Heart right ventricle (tissue), 16 donors: Measurements from ENCODE around the gene CCL18. TPM values are rescaled to one million over a fixed set of nuclear protein-coding genes. Genes with fewer than 3 reads are reported as not detected.

ENCODE experiments used
- ATAC-seq, 8 donors: fragments of 200-7000 bp; cut with Tn5 transposase; one replicate each; pipeline ENCODE4 v1.9.1; 2020; ENCODE audit warnings: mild to moderate bottlenecking in 8 of 8, moderate library complexity in 8 of 8, moderate number of reproducible peaks in 1 of 8
- DNase-seq, 2 donors: peaks; one replicate each; pipeline ENCODE4 v3.0.0-alpha.2; 2020
- H3K27ac ChIP-seq, 10 donors: fragments of 200-600 bp; sonication (generic) in 2 of 10; one replicate each; pipeline versions ENCODE4 v1.5.0 to v1.8.0; 2020 to 2022; ENCODE audit warnings: mild to moderate bottlenecking in 3 of 10
- H3K27me3 ChIP-seq, 7 donors: fragments of 200-600 bp; one replicate each; pipeline ENCODE4 v1.8.0; 2021 to 2022; ENCODE audit warnings: mild to moderate bottlenecking in 2 of 7
- H3K36me3 ChIP-seq, 9 donors: fragments of 200-600 bp; sonication (generic) in 1 of 9; one replicate each; pipeline versions ENCODE4 v1.5.0 to v1.8.0; 2020 to 2022; ENCODE audit warnings: mild to moderate bottlenecking in 2 of 9
- H3K4me1 ChIP-seq, 9 donors: fragments of 200-600 bp; sonication (generic) in 1 of 9; one replicate each; pipeline versions ENCODE4 v1.5.0 to v1.8.0; 2020 to 2022; ENCODE audit warnings: mild to moderate bottlenecking in 4 of 9
- H3K4me3 ChIP-seq, 10 donors: fragments of 200-600 bp; sonication (generic) in 2 of 10; one replicate each; pipeline versions ENCODE4 v1.5.0 to v1.8.0; 2020 to 2022; ENCODE audit warnings: mild to moderate bottlenecking in 7 of 10, moderate library complexity in 2 of 10
- H3K9me3 ChIP-seq, 11 donors: fragments of 200-600 bp in 10 of 11; sonication (generic) in 2 of 11; one replicate each; pipeline versions ENCODE4 v1.5.0 to v1.8.0; 2013 to 2022; ENCODE audit warnings: mild to moderate bottlenecking in 2 of 11, control low read depth in 1 of 11, moderate library complexity in 1 of 11
- CTCF ChIP-seq, 9 donors: fragments of 200-600 bp; sonication (generic) in 2 of 9; IDR thresholded peaks; one replicate each; pipeline versions ENCODE4 v1.5.0 to v1.8.0; 2021 to 2022; ENCODE audit warnings: antibody characterized with exemption in 9 of 9, mild to moderate bottlenecking in 5 of 9, moderate library complexity in 1 of 9
- WGBS, 2 donors: extraction: QIAGEN DNeasy Blood & Tissue Kit; methylation state at CpG; one replicate each; pipeline ENCODE4 v1.1.7; 2013; ENCODE audit warnings: inconsistent platforms in 1 of 2; 5-methylcytosine and 5-hydroxymethylcytosine counted together
- intact Hi-C, 10 donors: fragments of 100-400 bp; cut with DNase I; formaldehyde crosslinking; loops; one replicate each; pipeline versions ENCODE4 v1.11.1 to v1.14.2; 2022
- polyA plus RNA-seq, 2 donors: library from polyadenylated mRNA; stranded (reverse); fragments of 200-250 nt; gene quantifications; one replicate each; pipeline ENCODE4 v1.2.3, GENCODE V29; 2013
- total RNA-seq, 10 donors: library from RNA; stranded (reverse); fragmentation: NEBNext Ultra II Directional in 3 of 10; extraction: Animal tissue kit (Norgen Biotek cat#: 25700) in 3 of 10; gene quantifications; one replicate each; pipeline versions ENCODE4 v1.2.1 to v1.2.4, GENCODE V29; 2021 to 2023
- donor health status: Arrhythmogenic right ventricular cardiomyopathy.
- donor health status: ischemic (EF 13 %, LVEDD 7.1; RV severe dilation, severe dysfunction).
- donor health status: healthy with polysubstance abuse.
- donor health status: DM: no; HTN: yes; CAD: no.
- donor health status: DM: no; HTN: no; CAD: no.
- donor health status: ischemic (EF 25% LVEDD 6.9; RV normal size, moderate dysfunction).
- donor health status: ischemic (EF 25% LVEDD 5.7; RV mildly dilated, moderate dysfunction).
- donor health status: healthy.
- donor health status: DM: yes; HTN: yes; CAD: no.
- donor health status: Ischemic cardiomyopathy.
- donor health status: ischemic (EF 35%, LVEDD 5.7; RV mildly dilated, moderate dysfunction).
- donor health status: nonischemic (EF 11% LVEDD 7.7; RV severe dilation, severe dysfunction).
- donor health status: DM: yes; HTN: yes; CAD: no.
- donor health status: PGD.
- donor health status: ischemic (EF 29% LVEDD 5.4; RV normal size, mild dysfunction).
- donor health status: nonischemic (EF 23%, LVEDD 6.1; RV moderate dilation, normal function).

Gene CCL18
- total and polyA plus RNA-seq, 12 donors: 0.83 to 21.0 (median 1.7) TPM; not detected in 1

DNA sequence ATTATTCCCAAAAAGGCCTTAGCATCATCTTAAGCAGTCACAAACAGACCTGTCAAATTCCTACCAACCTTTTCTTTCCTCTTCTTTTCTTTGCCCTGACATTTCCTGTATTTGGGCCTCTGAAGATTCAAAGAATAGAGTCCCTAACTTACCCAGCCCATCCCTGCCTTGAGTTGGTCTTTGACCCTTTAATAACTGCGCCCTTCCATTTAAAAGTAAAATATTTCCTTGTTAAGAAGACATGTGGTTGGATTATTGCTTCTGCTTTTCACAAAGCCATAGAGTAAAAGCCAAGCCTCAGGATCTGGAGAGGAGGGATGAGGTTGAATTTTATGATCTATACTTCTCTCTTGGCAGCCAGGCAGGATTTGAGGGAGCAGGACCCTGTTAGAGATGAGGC is 33.1 kb upstream of the CCL18 start:
- ATAC-seq: no peak
- Histone ChIP-seq H3K4me1 (peaks cover 0 to 12% (median 0%) of the 10 kb centered on the region in 9 donors), H3K27me3 (peaks cover 0 to 30% (median 6%) of the 10 kb centered on the region in 7 donors), H3K27ac (no peak overlapping the region), H3K9me3 (no peaks in the 10 kb centered on the region), H3K4me3 (no peak overlapping the region), H3K36me3 (no peaks in the 10 kb centered on the region)
- intact Hi-C loops: no loop called here
- TF ChIP-seq CTCF (IDR thresholded peaks at IDR 0.05): no peak
- 88 to 97% methylated on average over 1 of the region's 1 CpG for WGBS, 2 donors
- DNase-seq: no peak

DNA sequence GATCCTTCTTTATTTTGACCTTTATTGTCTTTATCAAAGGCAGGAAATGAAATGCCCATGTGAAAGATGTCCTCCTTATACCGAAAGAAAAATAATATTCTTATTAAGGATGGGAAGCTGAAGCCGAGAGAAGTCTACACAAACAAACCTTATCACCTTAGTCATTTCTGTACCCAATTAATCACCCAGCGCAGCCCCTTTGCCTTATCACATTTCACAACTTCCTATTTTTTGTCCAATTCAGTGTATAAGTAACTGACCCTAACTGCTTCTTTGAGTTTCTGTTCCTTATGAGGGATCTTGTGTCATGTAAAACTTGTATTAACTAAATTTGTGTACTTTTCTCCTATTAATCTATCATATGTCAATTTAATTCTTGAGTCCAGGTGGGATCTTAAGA is 29.9 kb upstream of the CCL18 start:
- Histone ChIP-seq H3K27ac (no peak overlapping the region), H3K27me3 (peaks cover 0 to 19% (median 6%) of the 10 kb centered on the region in 7 donors), H3K36me3 (no peaks in the 10 kb centered on the region), H3K9me3 (no peaks in the 10 kb centered on the region), H3K4me1 (peaks cover 0 to 18% (median 0%) of the 10 kb centered on the region in 9 donors), H3K4me3 (no peak overlapping the region)
- intact Hi-C loops: no loop called here
- no peak for ATAC-seq
- WGBS, 2 donors: 51 to 53% methylated on average over 3 of the region's 3 CpGs
- no peak for DNase-seq
- no peak for TF ChIP-seq CTCF (IDR thresholded peaks at IDR 0.05)

- Histone ChIP-seq H3K36me3 (no peaks in the 10 kb centered on the region), H3K4me3 (no peak overlapping the region), H3K27me3 (peaks cover 0 to 19% (median 6%) of the 10 kb centered on the region in 7 donors), H3K27ac (peak overlapping the region in 1 of 10 donors; percentile 40), H3K9me3 (no peaks in the 10 kb centered on the region), H3K4me1 (peaks cover 0 to 18% (median 0%) of the 10 kb centered on the region in 9 donors)
- WGBS, 2 donors: 85 to 90% methylated on average over 4 of the region's 4 CpGs
- intact Hi-C loops: no loop called here
- ATAC-seq (no peak), DNase-seq (no peak)
- no peak for TF ChIP-seq CTCF (IDR thresholded peaks at IDR 0.05)
These were observed 27.8 kb upstream of the CCL18 start for GRCh38 chr17:36036235-36036634.

DNA sequence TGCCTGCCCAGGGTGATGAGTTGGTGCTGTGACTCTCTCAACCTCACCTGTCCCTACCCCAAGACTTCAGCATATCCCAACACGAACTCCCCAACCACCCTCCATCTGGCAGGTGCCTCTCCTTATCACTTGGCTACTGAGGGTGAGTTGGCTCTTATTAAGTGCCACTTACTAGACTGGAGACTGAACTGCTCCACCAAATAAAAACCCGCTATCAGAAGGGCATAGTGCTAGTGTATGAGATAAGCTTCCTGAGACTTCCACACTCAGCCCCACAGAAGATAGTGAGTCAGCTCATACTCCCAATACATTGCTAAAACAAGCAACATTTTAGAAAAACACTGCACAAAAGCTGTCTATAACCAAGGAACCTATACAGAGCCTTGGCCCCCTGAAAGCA is 16.0 kb upstream of the CCL18 start:
- intact Hi-C loops: no loop called here
- WGBS, 2 donors: 56 to 59% methylated on average over 2 of the region's 2 CpGs
- ATAC-seq (no peak), DNase-seq (no peak)
- Histone ChIP-seq H3K4me3 (no peak overlapping the region), H3K4me1 (no peaks in the 10 kb centered on the region), H3K36me3 (no peaks in the 10 kb centered on the region), H3K27ac (no peak overlapping the region), H3K9me3 (peaks cover 0 to 57% (median 13%) of the 10 kb centered on the region in 11 donors), H3K27me3 (peaks cover 0 to 9% (median 0%) of the 10 kb centered on the region in 7 donors)
- no peak for TF ChIP-seq CTCF (IDR thresholded peaks at IDR 0.05)
